ENCODE data around the gene HYOU1. TPM values are rescaled to one million over a fixed set of nuclear protein-coding genes. Genes with fewer than 3 reads are reported as not detected.

Gene HYOU1
- total and polyA plus RNA-seq, 4 donors: 46.6 to 252 (median 106) TPM

GRCh38 chr11:119054418-119054817 is 2.6 kb downstream of the HYOU1 start:
- Histone ChIP-seq H3K9me3 (ENCODE audit: control insufficient read depth in 4 of 4, insufficient read depth in 3 of 4, low read length in 3 of 4) (no peaks in the 10 kb centered on the region), H3K9ac (ENCODE audit: insufficient read depth in 1 of 2, low read length in 2 of 2) (no peak overlapping the region), H3K4me3 (no peak overlapping the region), H3K36me3 (ENCODE audit: control insufficient read depth in 4 of 4, insufficient read depth in 4 of 4, low read length in 4 of 4) (peaks cover 20 to 51% (median 43%) of the 10 kb centered on the region in 4 donors), H3K27me3 (ENCODE audit: control insufficient read depth in 3 of 3, insufficient read depth in 3 of 3, low read length in 2 of 3) (no peaks in the 10 kb centered on the region), H3K4me1 (ENCODE audit: control insufficient read depth in 5 of 5, insufficient read depth in 5 of 5, low read length in 5 of 5) (peaks cover 0 to 13% (median 7%) of the 10 kb centered on the region in 5 donors), H3K27ac (ENCODE audit: low read depth in 1 of 2, low read length in 1 of 2) (no peak overlapping the region)
- no peak for TF ChIP-seq CTCF (IDR thresholded peaks at IDR 0.05; ENCODE audit: control extremely low read depth, extremely low read depth)
- ATAC-seq (ENCODE audit: insufficient read depth, low FRiP score) (no peak), DNase-seq (no peak)
- WGBS, 2 donors: 97% methylated on average over 10 of the region's 10 CpGs

- DNase-seq (no peak), ATAC-seq (ENCODE audit: insufficient read depth, low FRiP score) (no peak)
- H3K9me3 ChIP-seq (ENCODE audit: control insufficient read depth in 4 of 4, insufficient read depth in 3 of 4, low read length in 3 of 4): no peaks in the 10 kb centered on the region
- WGBS, 2 donors: 96% methylated on average over 23 of the region's 23 CpGs
- H3K4me3 ChIP-seq: no peak overlapping the region
- no peaks in the 10 kb centered on the region for H3K27me3 ChIP-seq (ENCODE audit: control insufficient read depth in 3 of 3, insufficient read depth in 3 of 3, low read length in 2 of 3)
- TF ChIP-seq CTCF (IDR thresholded peaks at IDR 0.05; ENCODE audit: control extremely low read depth, extremely low read depth): no peak
- peaks cover 0 to 9% (median 4%) of the 10 kb centered on the region in 5 donors for H3K4me1 ChIP-seq (ENCODE audit: control insufficient read depth in 5 of 5, insufficient read depth in 5 of 5, low read length in 5 of 5)
- no peak overlapping the region for H3K27ac ChIP-seq (ENCODE audit: low read depth in 1 of 2, low read length in 1 of 2)
- peaks cover 40 to 68% (median 55%) of the 10 kb centered on the region in 4 donors for H3K36me3 ChIP-seq (ENCODE audit: control insufficient read depth in 4 of 4, insufficient read depth in 4 of 4, low read length in 4 of 4)
- no peak overlapping the region for H3K9ac ChIP-seq (ENCODE audit: insufficient read depth in 1 of 2, low read length in 2 of 2)
Measured at GRCh38 chr11:119052163-119052814, 4.7 kb downstream of the HYOU1 start.

- no peaks in the 10 kb centered on the region for H3K9me3 ChIP-seq (ENCODE audit: control insufficient read depth in 4 of 4, insufficient read depth in 3 of 4, low read length in 3 of 4)
- peaks cover 0 to 9% (median 4%) of the 10 kb centered on the region in 5 donors for H3K4me1 ChIP-seq (ENCODE audit: control insufficient read depth in 5 of 5, insufficient read depth in 5 of 5, low read length in 5 of 5)
- no peak for DNase-seq
- no peak overlapping the region for H3K27ac ChIP-seq (ENCODE audit: low read depth in 1 of 2, low read length in 1 of 2)
- no peak overlapping the region for H3K9ac ChIP-seq (ENCODE audit: insufficient read depth in 1 of 2, low read length in 2 of 2)
- no peaks in the 10 kb centered on the region for H3K27me3 ChIP-seq (ENCODE audit: control insufficient read depth in 3 of 3, insufficient read depth in 3 of 3, low read length in 2 of 3)
- WGBS, 2 donors: 88 to 90% methylated on average over 17 of the region's 17 CpGs
- no peak for ATAC-seq (ENCODE audit: insufficient read depth, low FRiP score)
- no peak for TF ChIP-seq CTCF (IDR thresholded peaks at IDR 0.05; ENCODE audit: control extremely low read depth, extremely low read depth)
- H3K36me3 ChIP-seq (ENCODE audit: control insufficient read depth in 4 of 4, insufficient read depth in 4 of 4, low read length in 4 of 4): peaks cover 41 to 71% (median 58%) of the 10 kb centered on the region in 4 donors
- no peak overlapping the region for H3K4me3 ChIP-seq
Measured at GRCh38 chr11:119051440-119052162, 5.4 kb downstream of the HYOU1 start.

Data from lung (tissue), 12 donors.